Right renal cortex interstitium (tissue), 3 donors: ENCODE data around the gene CCR7. TPM values are rescaled to one million over a fixed set of nuclear protein-coding genes. Genes with fewer than 3 reads are reported as not detected.

Source experiments
- DNase-seq, 3 donors: peaks; one replicate each; pipeline ENCODE4 v3.0.0-alpha.2; 2013; ENCODE audit warnings: low read depth in 3 of 3, low spot score in 2 of 3
- polyA plus RNA-seq, 3 donors: library from polyadenylated mRNA; unstranded; fragments of 120-200 nt; gene quantifications; one replicate each; pipeline ENCODE4 v1.2.1, GENCODE V29; 2013; ENCODE audit not compliant: insufficient read length in 3 of 3

The CCR7 gene
- polyA plus RNA-seq, 3 donors, result 0.21 to 0.40 (median 0.24) TPM

- DNase-seq, result no peak
Observed at GRCh38 chr17:40522250-40522960, 42.9 kb downstream of the CCR7 start.

- no peak for DNase-seq
Observed at GRCh38 chr17:40520991-40521453, 44.2 kb downstream of the CCR7 start.

GRCh38 chr17:40519089-40519775, 46.0 kb downstream of the CCR7 start:
- DNase-seq, result no peak

- DNase-seq, result no peak
Observed at GRCh38 chr17:40518401-40519088, 46.7 kb downstream of the CCR7 start.

GRCh38 chr17:40517981-40518380, 47.3 kb downstream of the CCR7 start:
- no peak for DNase-seq

- no peak for DNase-seq
Observed at GRCh38 chr17:40517286-40517662, 48.0 kb downstream of the CCR7 start.

- DNase-seq, result no peak
Observed at GRCh38 chr17:40516581-40517285, 48.5 kb downstream of the CCR7 start.

- DNase-seq, result no peak
Observed at GRCh38 chr17:40515491-40516041, 49.7 kb downstream of the CCR7 start.

- no peak for DNase-seq
Observed at GRCh38 chr17:40515011-40515410, 50.3 kb downstream of the CCR7 start.

GRCh38 chr17:40514013-40514875, 51.0 kb downstream of the CCR7 start:
- DNase-seq, result no peak

- DNase-seq, result no peak
Observed at GRCh38 chr17:40511667-40512220, 53.5 kb downstream of the CCR7 start.

GRCh38 chr17:40511136-40511535, 54.1 kb downstream of the CCR7 start:
- no peak for DNase-seq

- DNase-seq, result no peak
Observed at GRCh38 chr17:40510328-40510648, 55.0 kb downstream of the CCR7 start.

GRCh38 chr17:40509626-40510327, 55.5 kb downstream of the CCR7 start:
- DNase-seq, result no peak

- no peak for DNase-seq
Observed at GRCh38 chr17:40506786-40507185, 58.5 kb downstream of the CCR7 start.
